Hypothalamus (tissue), 51 donors: Measurements from ENCODE around the gene FAM111A.

Experiments used
- DNase-seq, 51 donors: peaks; one replicate each; lab custom pipeline; 2025; lab: John Stamatoyannopoulos, UW

The FAM111A gene

DNA sequence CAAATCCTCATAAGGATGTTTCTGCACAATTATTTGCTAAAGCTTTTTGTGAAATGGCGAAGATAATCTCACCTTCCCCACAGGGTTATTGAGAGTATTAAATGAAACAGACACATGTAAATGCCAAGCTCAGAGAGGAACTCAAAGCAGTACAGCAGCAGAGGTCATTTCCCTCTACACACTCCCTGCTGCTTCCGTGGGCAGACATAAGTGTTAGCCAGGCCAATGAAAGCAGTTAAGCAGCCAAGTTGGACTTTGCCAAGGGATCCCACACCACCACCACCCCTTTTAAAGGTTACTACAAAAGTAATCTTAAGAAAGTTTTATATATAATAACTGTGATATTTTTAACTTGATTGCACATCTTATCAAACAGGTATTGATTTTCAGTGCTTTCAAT, 4.0 kb upstream of the FAM111A start:
- DNase-seq = no peak

DNA sequence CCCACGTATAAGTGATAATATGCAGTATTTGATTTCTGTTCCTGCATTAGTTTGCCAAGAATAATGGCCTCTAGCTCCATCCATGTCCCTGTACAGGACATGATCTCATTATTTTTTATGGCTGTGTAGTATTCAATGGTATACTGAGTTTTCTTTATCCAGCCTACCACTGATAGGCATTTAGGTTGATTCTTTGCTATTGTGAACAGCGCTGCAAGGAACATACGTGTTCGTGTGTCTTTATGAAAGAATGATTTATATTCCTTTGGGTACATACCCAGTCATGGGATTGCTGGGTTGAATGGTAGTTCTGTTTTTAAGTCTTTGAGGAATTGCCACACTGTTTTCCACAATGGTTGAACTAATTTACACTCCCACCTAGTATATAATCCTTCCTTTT, 1.5 kb upstream of the FAM111A start:
- no peak for DNase-seq

DNA sequence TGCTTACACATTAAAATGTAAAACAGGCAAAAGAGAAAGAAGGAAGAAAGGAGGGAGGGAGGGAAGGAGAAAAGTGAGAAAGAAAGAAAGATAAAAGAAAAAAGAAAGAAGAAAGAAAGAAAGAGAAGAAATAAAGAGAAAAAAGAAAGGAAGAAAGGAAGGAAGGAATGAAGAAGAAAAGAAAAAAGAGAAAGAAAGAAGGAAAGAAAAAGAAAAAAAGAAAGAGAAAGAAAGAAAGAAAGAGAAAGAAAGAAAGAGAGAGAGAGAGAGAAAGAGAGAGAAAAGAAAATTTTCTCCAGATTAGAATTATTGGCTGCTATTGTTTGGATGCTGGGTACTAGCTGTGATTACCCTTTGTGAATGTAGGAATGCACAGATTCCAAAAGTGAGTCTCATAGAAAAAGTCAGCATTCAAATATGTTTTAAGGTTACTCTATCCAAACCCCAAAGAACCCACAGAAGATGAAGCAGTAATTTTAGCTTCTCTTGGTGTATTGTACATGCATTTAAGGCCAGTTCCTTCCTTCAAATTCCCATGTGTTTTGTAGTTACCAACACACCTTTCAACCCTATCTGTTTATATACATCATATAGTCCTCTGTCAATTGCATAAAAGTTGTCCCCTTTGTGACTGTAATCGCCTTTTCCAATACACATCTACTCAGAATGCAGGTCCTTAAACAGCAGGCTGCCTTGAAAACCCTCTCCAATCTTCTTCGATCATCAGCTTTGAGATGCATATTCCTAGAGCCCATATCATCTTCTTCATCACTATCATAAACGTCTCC, 789 bp upstream of the FAM111A start:
- peak in 1 of 51 donors; percentile 56 for DNase-seq

DNA sequence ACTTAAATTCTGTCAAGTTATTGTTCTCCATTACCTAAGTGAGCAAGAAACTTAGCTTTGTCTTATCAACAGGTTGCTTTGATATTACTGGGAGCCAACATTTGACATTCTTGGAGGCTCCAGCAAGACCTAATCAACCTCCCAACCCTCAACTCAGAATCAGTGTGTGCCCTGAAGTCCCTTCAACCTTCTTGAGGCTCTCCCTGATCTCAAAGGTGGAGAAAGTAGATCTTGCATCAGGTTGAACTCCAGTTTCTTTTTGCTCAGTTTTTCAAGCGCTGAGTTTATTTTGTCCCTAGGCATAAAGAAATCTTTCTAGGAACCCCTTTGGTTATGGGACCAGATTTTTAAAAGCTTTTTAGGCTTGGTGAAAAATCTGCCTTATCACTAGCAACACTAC, 1.4 kb downstream of the FAM111A start:
- DNase-seq = peak in 1 of 51 donors; percentile 50

DNA sequence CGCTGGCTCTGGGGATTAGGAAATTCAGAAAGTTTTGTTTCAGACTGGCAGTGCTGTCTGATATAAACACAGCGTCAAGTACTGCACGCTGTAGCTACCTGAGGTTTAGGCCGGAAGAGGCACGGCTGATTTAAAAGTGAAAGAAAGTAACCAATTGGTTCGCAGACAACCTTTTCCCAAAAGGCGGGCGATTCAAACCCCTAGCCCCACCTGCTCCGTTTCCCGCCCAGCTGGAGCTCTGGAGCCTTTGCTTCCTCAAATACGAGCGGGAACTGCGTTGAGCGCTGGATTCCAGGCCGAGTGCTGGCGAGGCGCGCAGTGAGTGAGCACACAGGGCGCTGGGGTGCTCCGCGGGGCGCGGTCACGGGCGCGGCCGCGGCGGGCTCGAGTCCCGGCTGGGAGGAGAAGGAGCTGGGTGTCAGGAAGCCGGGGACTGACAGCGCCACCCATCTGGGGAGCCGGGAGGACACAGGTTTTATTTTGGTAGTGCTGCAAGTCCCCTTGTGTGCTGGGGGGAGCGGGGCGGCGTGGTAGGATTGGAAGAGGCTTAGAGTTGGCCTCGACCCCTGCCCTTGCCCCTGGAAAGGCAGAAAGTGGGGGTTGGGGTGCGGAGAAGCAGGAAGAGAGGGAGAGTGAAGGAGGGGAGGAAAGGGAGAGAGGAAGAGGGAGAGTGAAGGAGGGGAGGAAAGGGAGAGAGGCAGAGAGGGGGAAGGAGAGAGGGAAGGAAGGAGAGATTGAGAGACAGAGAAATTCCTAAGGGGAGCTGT, 2.1 kb downstream of the FAM111A start:
- peak in 41 of 51 donors; percentile 3 to 62 (median 26) for DNase-seq

DNA sequence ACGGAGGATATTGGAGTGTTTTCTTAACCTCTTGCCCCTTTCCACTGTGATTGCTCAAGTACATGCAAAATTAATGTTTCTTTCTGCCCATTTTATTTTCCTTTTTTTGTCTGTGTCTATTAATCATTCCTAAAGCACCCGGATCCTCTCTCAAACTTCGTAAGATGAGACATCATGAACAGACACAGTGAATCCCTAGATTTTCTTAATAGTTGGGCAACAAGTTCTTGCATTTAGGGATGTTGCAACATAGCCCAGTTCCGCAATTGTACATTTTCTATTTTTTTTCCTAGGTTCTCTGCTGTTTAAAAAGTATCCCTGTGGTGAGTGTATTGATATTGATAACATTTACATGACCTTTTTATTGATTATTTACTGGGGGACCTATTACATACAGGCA, 2.9 kb downstream of the FAM111A start:
- no peak for DNase-seq

DNA sequence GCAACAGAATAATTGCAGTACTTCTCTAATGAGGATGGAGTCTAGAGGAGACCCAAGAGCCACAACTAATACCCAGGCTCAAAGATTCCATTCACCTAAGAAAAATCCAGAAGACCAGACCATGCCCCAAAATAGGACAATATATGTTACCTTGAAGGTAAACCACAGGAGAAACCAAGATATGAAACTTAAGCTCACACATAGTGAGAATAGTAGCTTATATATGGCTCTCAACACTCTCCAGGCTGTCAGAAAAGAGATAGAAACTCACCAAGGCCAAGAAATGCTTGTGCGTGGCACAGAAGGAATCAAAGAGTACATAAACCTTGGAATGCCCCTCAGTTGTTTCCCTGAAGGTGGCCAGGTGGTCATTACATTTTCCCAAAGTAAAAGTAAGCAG, 9.1 kb downstream of the FAM111A start:
- no peak for DNase-seq

DNA sequence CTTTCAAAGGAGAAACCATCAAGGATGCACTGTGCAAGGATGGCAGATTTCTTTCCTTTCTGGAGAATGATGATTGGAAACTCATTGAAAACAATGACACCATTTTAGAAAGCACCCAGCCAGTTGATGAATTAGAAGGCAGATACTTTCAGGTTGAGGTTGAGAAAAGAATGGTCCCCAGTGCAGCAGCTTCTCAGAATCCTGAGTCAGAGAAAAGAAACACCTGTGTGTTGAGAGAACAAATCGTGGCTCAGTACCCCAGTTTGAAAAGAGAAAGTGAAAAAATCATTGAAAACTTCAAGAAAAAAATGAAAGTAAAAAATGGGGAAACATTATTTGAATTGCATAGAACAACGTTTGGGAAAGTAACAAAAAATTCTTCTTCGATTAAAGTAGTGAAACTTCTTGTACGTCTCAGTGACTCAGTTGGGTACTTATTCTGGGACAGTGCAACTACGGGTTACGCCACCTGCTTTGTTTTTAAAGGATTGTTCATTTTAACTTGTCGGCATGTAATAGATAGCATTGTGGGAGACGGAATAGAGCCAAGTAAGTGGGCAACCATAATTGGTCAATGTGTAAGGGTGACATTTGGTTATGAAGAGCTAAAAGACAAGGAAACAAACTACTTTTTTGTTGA, 9.8 kb downstream of the FAM111A start:
- DNase-seq = no peak

DNA sequence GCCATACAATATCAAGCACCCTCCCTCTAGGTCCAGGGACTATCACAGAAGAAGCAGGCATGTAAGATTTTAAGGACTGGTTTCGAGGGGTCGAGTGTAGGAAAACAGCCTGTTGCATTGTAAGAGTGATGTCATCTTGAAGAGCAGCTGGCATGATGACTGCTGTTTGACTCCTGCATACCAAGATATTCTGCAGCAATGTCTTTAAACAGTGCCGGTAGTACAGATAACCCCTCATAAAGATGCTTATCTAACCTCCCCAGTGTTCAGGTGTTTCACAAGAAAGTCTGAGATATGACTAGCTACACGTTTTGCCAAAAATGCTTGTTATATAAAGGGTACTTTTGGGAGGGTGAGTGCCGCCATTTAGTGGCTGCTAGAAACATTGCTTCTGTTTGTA, 12.0 kb downstream of the FAM111A start:
- no peak for DNase-seq

DNA sequence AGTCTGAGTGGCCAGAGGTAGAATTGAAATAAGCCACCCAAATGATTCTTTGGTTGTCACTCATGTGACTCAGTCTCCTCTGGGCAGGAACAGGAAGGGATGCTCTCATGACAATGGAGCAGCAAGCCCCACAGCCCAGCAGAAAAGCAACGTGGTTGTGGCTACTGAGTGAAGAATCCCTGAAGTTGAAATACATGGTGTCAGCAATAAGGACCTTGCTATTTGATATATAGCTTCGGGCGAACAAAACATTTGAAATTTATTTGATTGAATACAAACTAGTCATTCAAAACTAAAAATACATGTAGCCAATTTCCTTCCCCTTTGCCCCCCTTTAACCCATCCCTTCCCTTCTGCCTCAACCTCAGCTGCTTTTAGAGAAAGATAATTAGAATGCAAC, 14.8 kb downstream of the FAM111A start:
- no peak for DNase-seq

DNA sequence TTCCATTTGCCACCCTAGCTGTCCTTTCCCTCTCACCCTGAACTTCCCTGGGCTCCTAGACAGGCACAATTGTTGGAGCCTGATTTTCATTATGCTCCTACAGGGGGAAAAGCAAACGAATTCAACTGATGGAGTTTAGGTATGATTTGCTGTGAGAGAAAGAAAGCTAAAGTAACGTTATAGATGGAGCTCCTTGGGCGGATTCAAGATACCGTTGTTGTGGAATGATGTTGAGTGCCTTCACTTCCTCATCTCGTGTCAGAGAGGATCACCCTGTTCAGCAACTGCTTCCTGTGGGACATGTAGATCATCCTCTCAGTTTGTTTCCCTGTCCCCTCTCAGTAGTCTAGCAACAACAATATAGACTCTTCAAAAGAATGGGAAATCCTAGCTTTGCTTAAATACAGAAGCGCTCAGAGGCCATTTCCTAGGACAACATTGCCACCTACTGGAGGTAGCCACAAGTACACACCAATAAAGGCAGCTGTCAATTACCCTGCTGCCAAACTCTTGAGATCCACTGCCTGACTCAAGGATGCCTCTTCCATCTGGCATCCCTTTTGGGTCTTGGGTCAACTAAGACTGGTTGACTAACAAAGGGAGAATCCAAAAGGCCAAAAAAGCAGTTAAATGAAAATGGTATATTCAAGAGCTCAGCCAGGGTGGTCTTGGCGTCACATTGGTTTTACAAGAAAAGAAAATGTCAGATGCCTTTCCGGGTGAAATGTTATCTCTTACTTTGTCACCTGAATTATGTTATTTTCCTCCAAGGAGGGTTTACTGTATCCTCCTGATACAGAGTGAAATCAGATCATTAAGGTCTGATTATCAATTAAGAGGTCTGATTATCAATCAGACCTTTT, 15.8 kb downstream of the FAM111A start:
- DNase-seq = peak in 25 of 51 donors; percentile 6 to 73 (median 36)

DNA sequence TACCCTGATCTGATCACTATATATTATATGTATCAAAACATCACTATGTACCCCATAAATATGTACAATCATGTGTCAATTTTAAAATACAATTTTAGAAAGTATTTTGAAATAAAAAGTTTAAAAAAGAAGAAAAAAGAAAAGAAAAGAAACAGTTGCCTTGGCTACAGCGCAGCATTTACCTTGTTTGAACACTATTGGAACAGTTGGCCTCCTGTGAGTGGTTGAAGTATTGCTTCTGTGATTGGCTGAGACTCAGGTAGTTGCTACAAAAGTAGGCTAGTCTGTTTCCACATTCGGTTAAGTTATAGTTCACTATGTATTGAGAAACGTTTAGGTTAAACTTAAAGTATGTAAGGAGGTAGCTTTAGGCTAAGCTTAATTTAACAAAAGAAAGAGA, 21.4 kb downstream of the FAM111A start:
- DNase-seq = no peak

DNA sequence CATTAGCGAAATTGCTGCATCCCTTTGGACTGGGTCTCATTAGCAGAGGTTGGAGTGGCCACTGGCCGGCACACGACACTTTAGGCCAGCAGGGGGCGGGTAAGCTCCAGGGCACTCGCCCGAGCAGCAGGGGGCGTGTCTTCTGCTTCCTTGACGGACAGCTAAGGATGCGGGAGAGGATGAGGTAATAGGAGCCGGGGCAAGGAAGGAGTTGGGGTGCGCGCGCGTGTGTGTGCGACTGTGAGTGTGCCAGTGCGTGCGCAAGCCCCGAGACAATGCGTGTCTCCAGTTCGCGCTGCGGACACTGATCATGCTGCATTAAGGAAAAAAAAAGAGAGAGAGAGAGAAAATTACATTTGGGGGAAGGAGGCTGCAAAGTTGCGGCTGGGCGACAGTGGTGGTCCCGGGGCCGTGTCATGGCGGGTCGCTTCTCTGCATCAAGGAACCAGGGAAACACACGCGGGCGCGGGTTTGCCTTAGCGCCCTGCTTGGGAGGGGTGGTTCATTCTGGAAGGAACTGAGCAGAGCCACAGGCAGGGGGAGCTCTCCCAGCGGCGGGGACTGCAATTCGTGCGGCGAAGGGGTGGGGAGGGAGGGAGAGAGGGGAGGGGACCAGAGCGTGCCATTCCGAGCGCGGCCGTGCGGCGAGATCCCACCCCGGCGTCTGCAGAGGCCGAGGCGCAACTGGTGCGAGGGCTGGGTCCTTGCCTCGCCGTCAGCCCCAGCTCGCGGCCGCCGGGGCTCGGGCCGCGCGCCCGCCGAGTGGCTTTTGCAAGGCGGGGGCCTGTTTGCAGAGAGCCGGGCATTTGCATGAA, 29.1 kb downstream of the FAM111A start, which contains the start of gene DTX4:
Gene DTX4, plus strand, starts transcription at position 625 of the 815 bp plus-strand sequence. CDS start 464 bp downstream, outside the sequence.
- DNase-seq = peak; percentile 29 to 94 (median 86)

DNA sequence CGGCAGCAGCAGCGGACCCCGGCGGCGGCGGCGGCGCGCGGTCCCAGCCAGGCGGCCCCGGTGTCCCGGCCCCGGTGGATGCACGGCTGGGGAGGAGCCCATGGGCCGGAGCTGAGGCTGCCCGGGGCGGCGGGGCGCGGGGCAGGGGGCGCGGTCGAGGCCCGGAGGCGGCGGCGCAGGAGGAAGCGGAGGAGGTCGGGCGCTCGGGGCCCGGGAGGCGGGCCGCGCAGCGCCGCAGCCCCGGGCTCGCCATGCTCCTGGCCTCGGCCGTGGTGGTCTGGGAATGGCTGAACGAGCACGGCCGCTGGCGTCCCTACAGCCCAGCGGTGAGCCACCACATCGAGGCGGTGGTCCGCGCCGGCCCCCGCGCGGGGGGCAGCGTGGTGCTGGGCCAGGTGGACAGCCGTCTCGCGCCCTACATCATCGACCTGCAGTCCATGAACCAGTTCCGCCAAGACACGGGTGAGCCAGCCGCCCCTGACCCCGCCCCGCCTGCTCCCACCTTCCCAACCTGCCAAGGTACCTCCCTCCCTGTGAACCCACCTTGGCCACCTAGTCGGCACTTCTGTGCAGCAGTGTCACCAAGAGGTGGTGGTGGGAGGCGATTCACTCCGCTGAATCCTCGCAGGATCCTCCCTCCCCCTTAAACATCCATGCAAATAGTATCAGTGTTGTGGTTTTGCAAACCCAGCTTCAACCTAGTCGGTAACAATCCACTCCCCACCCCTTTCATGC, 29.9 kb downstream of the FAM111A start:
- peak in 11 of 51 donors; percentile 17 to 76 (median 40) for DNase-seq

DNA sequence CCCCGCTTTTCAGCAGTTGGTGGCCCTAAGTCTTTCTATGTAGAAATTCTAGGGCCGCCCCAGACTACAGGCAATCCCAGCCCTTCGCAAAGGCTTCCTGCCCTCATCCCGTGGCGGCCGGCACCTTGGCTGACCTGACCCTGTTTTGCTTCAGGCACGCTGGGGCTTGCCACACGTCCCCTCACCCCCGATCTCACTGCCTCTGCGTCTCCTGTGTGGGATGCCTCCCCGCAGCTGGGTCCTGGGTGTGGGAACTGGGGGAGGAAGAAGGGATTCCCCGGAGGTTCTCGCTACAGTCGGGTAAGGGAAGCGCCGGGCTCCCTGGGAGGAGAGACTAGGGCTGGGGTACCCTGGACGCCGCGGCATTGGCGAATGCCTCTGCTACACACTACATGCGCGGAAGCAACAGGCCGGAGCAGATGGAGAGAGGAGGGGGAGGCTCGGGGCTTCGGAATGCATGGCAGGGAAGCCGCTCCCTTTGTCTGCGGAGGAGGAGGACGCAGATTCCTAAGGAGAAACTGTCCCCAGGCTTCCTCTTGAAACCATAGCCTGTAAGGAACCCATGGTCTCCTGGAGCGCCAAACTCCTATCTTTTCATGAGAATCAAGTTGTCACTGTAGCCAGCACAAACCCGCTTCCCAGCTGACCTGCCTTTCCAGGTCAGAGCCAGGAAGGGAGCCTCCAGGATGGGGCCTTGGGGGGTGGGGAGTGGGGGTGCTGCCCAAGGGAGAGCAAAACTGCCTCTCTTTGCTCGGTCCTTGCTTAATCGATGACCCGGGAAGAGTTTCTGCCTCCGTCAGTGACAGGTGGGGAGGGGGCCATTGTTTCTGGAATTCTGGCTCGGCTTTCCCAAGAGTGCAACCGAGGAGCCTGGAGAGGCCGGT, 30.7 kb downstream of the FAM111A start:
- peak in 31 of 51 donors; percentile 20 to 76 (median 40) for DNase-seq

DNA sequence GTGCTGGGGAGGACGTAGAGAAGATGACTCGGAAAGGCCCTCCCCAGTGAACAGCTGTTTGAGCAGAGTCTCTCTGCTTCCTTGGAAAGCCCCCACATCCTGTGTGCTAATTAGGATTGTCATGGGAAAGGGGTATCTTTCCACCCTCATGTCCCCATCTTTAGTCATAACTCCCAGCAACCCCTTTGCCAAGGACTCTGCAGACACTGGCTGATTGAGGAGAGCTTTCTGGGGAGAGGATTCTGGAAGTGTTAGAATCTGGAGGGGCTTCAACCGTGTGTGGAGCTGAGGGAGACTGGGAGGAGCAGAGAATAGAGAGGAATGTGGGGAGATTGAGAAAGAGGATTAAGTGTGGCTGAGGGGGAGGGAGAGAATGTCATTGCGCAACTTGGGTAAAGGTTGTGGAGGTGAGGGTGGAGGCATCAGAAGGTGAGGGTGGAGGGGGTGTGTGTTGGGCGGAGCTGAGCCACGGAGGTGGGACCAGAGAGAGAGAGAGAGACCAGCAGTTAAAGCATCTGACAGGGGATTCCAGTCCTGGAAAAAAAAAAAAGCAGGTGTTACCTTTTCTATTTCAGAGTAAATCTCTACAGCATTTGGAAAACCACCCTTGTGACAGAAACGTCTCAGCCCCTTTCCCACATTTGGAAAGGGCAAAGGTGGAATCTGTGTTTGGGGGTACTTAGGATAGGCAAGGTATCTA, 31.5 kb downstream of the FAM111A start:
- DNase-seq = peak in 1 of 51 donors; percentile 42

DNA sequence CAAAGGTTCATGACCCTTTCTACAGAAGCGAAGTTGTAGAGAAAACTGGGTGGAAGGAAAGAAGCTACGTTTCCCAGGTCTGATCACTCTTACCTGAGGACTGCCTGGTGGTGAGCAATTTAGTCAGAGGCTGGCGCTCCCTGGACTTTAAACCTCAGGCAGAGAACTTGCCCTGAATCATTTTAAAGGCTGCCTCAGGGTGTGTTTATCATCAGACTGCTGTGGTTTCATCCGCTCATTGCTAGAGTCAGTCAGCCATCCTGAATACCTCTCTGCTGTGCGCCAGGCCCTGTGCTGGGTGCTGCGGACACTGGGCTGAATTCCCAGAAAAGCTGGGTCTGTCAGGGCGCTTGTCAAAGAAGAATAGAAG, 32.0 kb downstream of the FAM111A start:
- peak in 14 of 51 donors; percentile 15 to 49 (median 25) for DNase-seq
